IPS DF 6.9 (cell line): ENCODE measurements around the gene KDM7A.
"Not testable (repeated sequence)": the region's sequence is repeated elsewhere in the genome, so short reads cannot be mapped to it uniquely, and the experiment has no call there.

ENCODE experiments used
- DNase-seq: peaks from one replicate; pipeline ENCODE4 v3.0.0-alpha.2; 2013; ENCODE audit warnings: low read depth, low spot score
- H3K27ac ChIP-seq: one replicate; pipeline ENCODE4 v1.5.1; 2013; ENCODE audit warnings: low read length, control low read depth
- H3K27me3 ChIP-seq: 2 replicates; pipeline ENCODE4 v1.6.1; 2013; ENCODE audit warnings: mild to moderate bottlenecking, low read length; ENCODE audit not compliant: control insufficient read depth, insufficient read depth
- H3K36me3 ChIP-seq: 2 replicates; pipeline ENCODE4 v1.6.1; 2013; ENCODE audit warnings: low read length; ENCODE audit not compliant: control insufficient read depth, insufficient read depth
- H3K4me1 ChIP-seq: 2 replicates; pipeline ENCODE4 v1.6.1; 2013; ENCODE audit warnings: low read length; ENCODE audit not compliant: control insufficient read depth, insufficient read depth
- H3K4me3 ChIP-seq: 2 replicates; pipeline ENCODE4 v1.5.1; 2013; ENCODE audit warnings: mild to moderate bottlenecking, low read length
- H3K9me3 ChIP-seq: 2 replicates; pipeline ENCODE4 v1.6.1; 2013; ENCODE audit warnings: low read length, inconsistent platforms; ENCODE audit not compliant: control insufficient read depth, insufficient read depth
- WGBS: extraction: QIAGEN DNeasy Blood & Tissue Kit; methylation state at CpG from one replicate; pipeline ENCODE4 v1.1.7; 2013; ENCODE audit warnings: mixed read lengths, missing lambda C conversion rate; ENCODE audit not compliant: insufficient read length, insufficient coverage; 5-methylcytosine and 5-hydroxymethylcytosine counted together

Gene KDM7A

GRCh38 chr7:140214075-140214684 lies 37.4 kb upstream of the KDM7A start:
- H3K4me1 ChIP-seq, result no peaks in the 10 kb centered on the region
- H3K4me3 ChIP-seq, result no peak overlapping the region
- no peaks in the 10 kb centered on the region for H3K27me3 ChIP-seq
- no peaks in the 10 kb centered on the region for H3K36me3 ChIP-seq
- H3K27ac ChIP-seq, result no peak overlapping the region
- DNase-seq, result no peak
- no CpG with 5 or more reads among the region's 3 CpGs for WGBS
- no peaks in the 10 kb centered on the region for H3K9me3 ChIP-seq

DNA sequence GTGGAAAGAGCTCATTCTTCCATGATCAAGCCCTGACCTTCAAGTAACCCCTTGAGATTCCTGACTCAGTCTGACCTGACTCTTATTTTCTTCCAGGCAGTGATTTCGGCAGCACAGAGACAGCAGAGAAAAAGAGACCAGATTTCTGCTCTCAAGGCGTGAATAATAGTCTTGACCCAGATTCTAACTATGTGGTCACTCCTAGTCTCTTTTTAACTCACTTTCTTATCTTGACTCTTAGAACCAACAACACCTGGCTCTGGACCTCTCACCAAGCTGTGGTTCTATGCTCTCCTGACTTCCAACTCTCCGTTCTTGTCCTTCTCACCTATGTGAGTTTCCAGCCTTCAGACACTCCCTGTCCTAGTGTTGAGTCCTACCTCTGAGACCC lies 36.9 kb upstream of the KDM7A start:
- H3K4me3 ChIP-seq, result no peak overlapping the region
- H3K27me3 ChIP-seq, result no peaks in the 10 kb centered on the region
- no peaks in the 10 kb centered on the region for H3K4me1 ChIP-seq
- H3K9me3 ChIP-seq, result no peaks in the 10 kb centered on the region
- no peak overlapping the region for H3K27ac ChIP-seq
- no peak for DNase-seq
- H3K36me3 ChIP-seq, result no peaks in the 10 kb centered on the region
- no CpG with 5 or more reads among the region's 3 CpGs for WGBS

- Histone ChIP-seq H3K36me3 (no peaks in the 10 kb centered on the region), H3K9me3 (no peaks in the 10 kb centered on the region), H3K27me3 (no peaks in the 10 kb centered on the region), H3K4me3 (no peak overlapping the region), H3K27ac (no peak overlapping the region), H3K4me1 (no peaks in the 10 kb centered on the region)
- no peak for DNase-seq
- WGBS, result no CpG with 5 or more reads among the region's 10 CpGs
These were observed 35.5 kb upstream of the KDM7A start for GRCh38 chr7:140212100-140212881.

- no CpG with 5 or more reads among the region's 4 CpGs for WGBS
- no peaks in the 10 kb centered on the region for H3K27me3 ChIP-seq
These were observed 34.9 kb upstream of the KDM7A start for GRCh38 chr7:140211698-140212097.

GRCh38 chr7:140209866-140210609 lies 33.3 kb upstream of the KDM7A start:
- H3K36me3 ChIP-seq, result no peaks in the 10 kb centered on the region
- H3K27ac ChIP-seq, result no peak overlapping the region
- no peaks in the 10 kb centered on the region; the same call in 1 of the 2 replicates for H3K4me1 ChIP-seq
- H3K4me3 ChIP-seq, result no peak overlapping the region
- no peaks in the 10 kb centered on the region for H3K27me3 ChIP-seq
- WGBS, result no CpG with 5 or more reads among the region's 17 CpGs
- DNase-seq, result no peak
- no peaks in the 10 kb centered on the region for H3K9me3 ChIP-seq

More at GRCh38 chr7:140211698-140212097, 34.9 kb upstream of the KDM7A start:
- Histone ChIP-seq H3K27ac (no peak overlapping the region), H3K4me1 (no peaks in the 10 kb centered on the region), H3K4me3 (no peak overlapping the region), H3K9me3 (no peaks in the 10 kb centered on the region), H3K36me3 (no peaks in the 10 kb centered on the region)
- no peak for DNase-seq

- Histone ChIP-seq H3K27ac (no peak overlapping the region), H3K4me3 (no peak overlapping the region), H3K36me3 (no peaks in the 10 kb centered on the region), H3K27me3 (no peaks in the 10 kb centered on the region), H3K9me3 (no peaks in the 10 kb centered on the region), H3K4me1 (no peaks in the 10 kb centered on the region; the same call in 1 of the 2 replicates)
- DNase-seq, result no peak
- 100% methylated on average over 2 of the region's 4 CpGs for WGBS
These were observed 30.0 kb upstream of the KDM7A start for GRCh38 chr7:140206616-140207389.

- H3K4me3 ChIP-seq, result no peak overlapping the region
- H3K27me3 ChIP-seq, result no peaks in the 10 kb centered on the region
- no CpG with 5 or more reads among the region's 4 CpGs for WGBS
- no peak for DNase-seq
- H3K9me3 ChIP-seq, result no peaks in the 10 kb centered on the region
- no peaks in the 10 kb centered on the region for H3K36me3 ChIP-seq
- H3K4me1 ChIP-seq, result no peaks in the 10 kb centered on the region; the same call in 1 of the 2 replicates
- no peak overlapping the region for H3K27ac ChIP-seq
These were observed 28.8 kb upstream of the KDM7A start for GRCh38 chr7:140205600-140205999.

- Histone ChIP-seq H3K4me3 (no peak overlapping the region), H3K9me3 (no peaks in the 10 kb centered on the region), H3K4me1 (no peaks in the 10 kb centered on the region; the same call in 1 of the 2 replicates), H3K27me3 (no peaks in the 10 kb centered on the region), H3K36me3 (no peaks in the 10 kb centered on the region), H3K27ac (no peak overlapping the region)
- no peak for DNase-seq
These were observed 26.8 kb upstream of the KDM7A start for GRCh38 chr7:140203556-140203955.

DNA sequence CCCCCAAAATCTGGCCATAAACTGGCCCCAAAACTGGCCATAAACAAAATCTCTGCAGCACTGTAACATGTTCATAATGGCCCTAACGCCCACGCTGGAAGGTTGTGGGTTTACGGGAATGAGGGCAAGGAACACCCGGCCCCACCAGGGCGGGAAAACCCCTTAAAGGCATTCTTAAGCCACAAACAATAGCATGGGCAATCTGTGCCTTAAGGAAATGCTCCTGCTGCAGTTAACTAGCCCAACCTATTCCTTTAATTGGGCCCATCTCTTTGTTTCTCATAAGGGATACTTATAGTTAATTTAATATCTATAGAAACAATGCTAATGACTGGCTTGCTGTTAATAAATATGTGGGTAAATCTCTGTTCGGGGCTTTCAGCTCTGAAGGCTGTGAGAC lies 26.2 kb upstream of the KDM7A start:
- not testable (repeated sequence) for H3K36me3 ChIP-seq, DNase-seq, H3K4me1 ChIP-seq, H3K27ac ChIP-seq, H3K4me3 ChIP-seq, H3K9me3 ChIP-seq, H3K27me3 ChIP-seq
- WGBS, result no CpG with 5 or more reads among the region's 6 CpGs

DNA sequence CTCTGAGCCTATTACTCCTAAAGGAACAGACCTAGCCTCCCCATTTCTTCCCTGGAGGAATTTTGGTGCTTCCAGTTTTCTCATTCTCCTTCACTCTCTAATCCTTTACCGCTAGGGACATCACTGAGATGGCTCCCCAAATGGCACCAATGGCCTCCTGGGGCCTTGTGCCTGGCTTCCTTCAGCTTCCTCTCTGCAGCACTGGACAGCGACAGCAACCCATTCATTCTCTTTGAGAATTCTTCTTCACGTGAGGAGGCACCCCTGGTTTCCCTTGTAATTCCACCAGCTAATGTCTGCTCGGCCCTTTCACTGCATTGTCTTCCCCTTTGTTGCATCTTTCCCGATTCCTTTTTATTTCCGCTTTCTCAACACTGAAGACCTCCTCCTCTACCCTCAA lies 24.6 kb upstream of the KDM7A start:
- Histone ChIP-seq H3K27ac (no peak overlapping the region), H3K4me3 (no peak overlapping the region), H3K27me3 (no peaks in the 10 kb centered on the region), H3K4me1 (no peaks in the 10 kb centered on the region; the same call in 1 of the 2 replicates), H3K36me3 (no peaks in the 10 kb centered on the region), H3K9me3 (no peaks in the 10 kb centered on the region)
- no peak for DNase-seq
- WGBS, result no CpG with 5 or more reads among the region's 6 CpGs
